NCI-H1048 (cell line): Measurements from ENCODE around the gene IFT172.
"Not testable (repeated sequence)": the region's sequence is repeated elsewhere in the genome, so short reads cannot be mapped to it uniquely, and the experiment has no call there.

Experiments used
- DNase-seq: peaks from one replicate; lab custom pipeline; 2025; lab: John Stamatoyannopoulos, UW

IFT172 gene

GRCh38 chr2:27489498-27490397, at the start of gene IFT172:
Gene IFT172 (minus strand): TSS chr2:27489743. CDS start chr2:27489653, 90 bp downstream.
- DNase-seq, result peak; percentile 99

- DNase-seq, result not testable (repeated sequence)
Measured at GRCh38 chr2:27538839-27539450, 49.4 kb upstream of the IFT172 start.

- no peak for DNase-seq
Measured at GRCh38 chr2:27537287-27537686, 47.7 kb upstream of the IFT172 start.

- DNase-seq, result no peak
Measured at GRCh38 chr2:27531983-27532382, 42.4 kb upstream of the IFT172 start.

- DNase-seq, result no peak
Measured at GRCh38 chr2:27527182-27527581, 37.6 kb upstream of the IFT172 start.

- DNase-seq, result no peak
Measured at GRCh38 chr2:27522400-27522945, 32.9 kb upstream of the IFT172 start.

- no peak for DNase-seq
Measured at GRCh38 chr2:27520316-27520715, 30.8 kb upstream of the IFT172 start.

GRCh38 chr2:27518782-27519113, 29.2 kb upstream of the IFT172 start:
- DNase-seq, result no peak

GRCh38 chr2:27518113-27518781, 28.7 kb upstream of the IFT172 start:
- DNase-seq, result no peak

- no peak for DNase-seq
Measured at GRCh38 chr2:27509326-27509725, 19.8 kb upstream of the IFT172 start.

GRCh38 chr2:27507293-27507692, 17.8 kb upstream of the IFT172 start:
- no peak for DNase-seq

GRCh38 chr2:27506587-27506986, 17.0 kb upstream of the IFT172 start:
- DNase-seq, result no peak

- no peak for DNase-seq
Measured at GRCh38 chr2:27502142-27502541, 12.6 kb upstream of the IFT172 start.

- DNase-seq, result no peak
Measured at GRCh38 chr2:27501042-27501441, 11.5 kb upstream of the IFT172 start.

- DNase-seq, result no peak
Measured at GRCh38 chr2:27498975-27499374, 9.4 kb upstream of the IFT172 start.

GRCh38 chr2:27497288-27497627, 7.7 kb upstream of the IFT172 start:
- no peak for DNase-seq

- DNase-seq, result no peak
Measured at GRCh38 chr2:27496357-27497287, 7.1 kb upstream of the IFT172 start, which contains the start of gene GCKR. Gene GCKR (plus strand): TSS chr2:27496839. CDS start chr2:27496905, 66 bp downstream.

- DNase-seq, result no peak
Measured at GRCh38 chr2:27495840-27496356, 6.4 kb upstream of the IFT172 start.

GRCh38 chr2:27494944-27495554, 5.5 kb upstream of the IFT172 start, which contains the start of gene FNDC4:
Gene FNDC4 (minus strand): TSS chr2:27495200. CDS start chr2:27494679, 521 bp downstream.
- no peak for DNase-seq

GRCh38 chr2:27494284-27494943, 4.9 kb upstream of the IFT172 start:
- no peak for DNase-seq
